Measurements from ENCODE around the gene YY1. TPM values are rescaled to one million over a fixed set of nuclear protein-coding genes. Genes with fewer than 3 reads are reported as not detected.

Gene YY1
- total RNA-seq, 4 donors from 2014 or later, result 39.3 to 48.7 (median 43.7) TPM

DNA sequence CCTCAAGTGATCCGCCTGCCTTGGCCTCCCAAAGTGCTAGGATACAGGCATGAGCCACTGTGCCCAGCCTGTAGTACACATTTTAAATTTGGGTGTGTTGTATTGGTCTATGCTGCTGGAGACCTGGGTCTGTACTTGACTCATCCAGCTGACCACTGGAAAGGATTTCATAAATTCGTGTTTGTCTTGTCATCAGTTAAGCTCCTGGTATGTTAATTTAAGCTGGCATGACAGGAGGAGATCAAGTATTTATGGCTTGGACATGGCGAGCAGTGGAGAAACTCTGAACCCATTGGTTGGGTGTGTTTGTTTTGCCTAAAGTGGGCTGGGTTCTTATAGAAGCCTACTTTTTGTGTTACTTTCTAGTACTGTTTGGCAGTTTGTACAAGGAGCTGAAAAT is 24.2 kb downstream of the YY1 start:
- Histone ChIP-seq H3K4me3 (no peak overlapping the region), H3K4me1 (peaks cover 45 to 55% of the 10 kb centered on the region in 2 donors), H3K27me3 (no peaks in the 10 kb centered on the region), H3K9me3 (no peaks in the 10 kb centered on the region), H3K27ac (peak overlapping the region in 3 of 4 donors; percentile 18 to 20 (median 19)), H3K36me3 (peaks cover 0 to 11% of the 10 kb centered on the region in 2 donors)
- in situ Hi-C loops (cut with MboI; ENCODE audit: low sequenced_read_pairs in 4 of 4), result no loop called here
- TF ChIP-seq, protein P1, sequence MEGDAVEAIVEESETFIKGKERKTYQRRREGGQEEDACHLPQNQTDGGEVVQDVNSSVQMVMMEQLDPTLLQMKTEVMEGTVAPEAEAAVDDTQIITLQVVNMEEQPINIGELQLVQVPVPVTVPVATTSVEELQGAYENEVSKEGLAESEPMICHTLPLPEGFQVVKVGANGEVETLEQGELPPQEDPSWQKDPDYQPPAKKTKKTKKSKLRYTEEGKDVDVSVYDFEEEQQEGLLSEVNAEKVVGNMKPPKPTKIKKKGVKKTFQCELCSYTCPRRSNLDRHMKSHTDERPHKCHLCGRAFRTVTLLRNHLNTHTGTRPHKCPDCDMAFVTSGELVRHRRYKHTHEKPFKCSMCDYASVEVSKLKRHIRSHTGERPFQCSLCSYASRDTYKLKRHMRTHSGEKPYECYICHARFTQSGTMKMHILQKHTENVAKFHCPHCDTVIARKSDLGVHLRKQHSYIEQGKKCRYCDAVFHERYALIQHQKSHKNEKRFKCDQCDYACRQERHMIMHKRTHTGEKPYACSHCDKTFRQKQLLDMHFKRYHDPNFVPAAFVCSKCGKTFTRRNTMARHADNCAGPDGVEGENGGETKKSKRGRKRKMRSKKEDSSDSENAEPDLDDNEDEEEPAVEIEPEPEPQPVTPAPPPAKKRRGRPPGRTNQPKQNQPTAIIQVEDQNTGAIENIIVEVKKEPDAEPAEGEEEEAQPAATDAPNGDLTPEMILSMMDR (IDR thresholded peaks at IDR 0.05 in 4 of 5, conservative IDR thresholded peaks at IDR 0.05 in 1 of 5), result no peak
- no peak for TF ChIP-seq POLR2A (IDR thresholded peaks at IDR 0.05)
- intact Hi-C loops (cut with DNase I; ENCODE audit: low total_unique reads), result no loop called here
- DNase-seq (no peak), ATAC-seq (no peak)

DNA sequence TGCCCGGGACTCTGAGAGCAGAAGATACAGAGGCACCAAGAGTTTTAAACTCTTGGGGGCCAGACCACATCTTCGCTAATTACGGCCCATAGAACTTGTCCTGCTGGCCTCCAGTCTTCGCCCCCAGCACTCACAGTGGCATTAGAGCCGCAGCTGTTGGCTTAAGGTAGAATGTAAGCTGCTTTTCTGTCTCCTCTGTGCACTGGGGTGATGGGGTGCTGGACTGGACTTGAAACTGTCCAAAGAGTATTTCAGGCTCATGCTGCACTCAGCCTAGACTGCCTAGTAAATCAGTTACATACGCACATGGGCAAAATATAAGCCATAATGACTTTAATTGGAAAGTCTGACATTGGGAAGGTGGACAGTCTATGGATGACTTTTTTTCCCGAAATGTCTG is 29.0 kb downstream of the YY1 start:
- TF ChIP-seq, protein P1 (IDR thresholded peaks at IDR 0.05 in 4 of 5, conservative IDR thresholded peaks at IDR 0.05 in 1 of 5), result no peak
- no peak for TF ChIP-seq POLR2A (IDR thresholded peaks at IDR 0.05)
- Histone ChIP-seq H3K36me3 (peaks cover 0 to 10% of the 10 kb centered on the region in 2 donors), H3K27ac (no peak overlapping the region), H3K4me3 (no peak overlapping the region), H3K4me1 (peaks cover 32 to 42% of the 10 kb centered on the region in 2 donors), H3K27me3 (no peaks in the 10 kb centered on the region), H3K9me3 (no peaks in the 10 kb centered on the region)
- in situ Hi-C loops (cut with MboI; ENCODE audit: low sequenced_read_pairs in 4 of 4) (no loop called here), intact Hi-C loops (cut with DNase I; ENCODE audit: low total_unique reads) (no loop called here)
- ATAC-seq, result no peak
- DNase-seq, result no peak

DNA sequence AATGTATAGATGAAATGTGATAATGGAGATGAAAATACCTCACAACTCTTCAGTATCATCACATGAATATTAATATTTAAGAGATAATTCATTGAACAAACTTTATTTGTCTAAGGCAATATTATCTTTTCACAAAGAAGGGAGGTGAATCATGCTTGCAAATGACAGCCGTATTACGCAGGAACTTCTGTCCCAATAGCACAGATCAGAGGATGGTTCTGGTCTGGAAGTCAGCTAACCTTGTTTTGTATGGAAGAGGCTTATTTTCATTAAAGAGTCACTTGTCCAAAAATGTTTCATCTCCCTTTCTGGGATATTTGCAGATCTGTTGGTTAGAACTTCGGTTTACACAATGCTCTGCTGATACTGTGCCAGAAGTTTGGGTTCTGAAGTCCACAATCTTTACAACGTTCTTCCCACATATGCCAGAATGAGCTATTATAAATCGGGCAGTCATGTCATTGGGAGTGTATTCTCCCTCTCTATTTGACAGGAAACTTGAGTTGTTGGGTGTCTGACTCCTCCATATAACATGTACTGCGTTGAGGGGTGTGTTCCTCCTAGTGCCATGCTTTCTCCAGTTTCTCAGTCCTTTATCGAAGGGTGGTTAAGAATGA is 29.8 kb downstream of the YY1 start:
- Histone ChIP-seq H3K9me3 (no peaks in the 10 kb centered on the region), H3K4me1 (peaks cover 28 to 40% of the 10 kb centered on the region in 2 donors), H3K27me3 (no peaks in the 10 kb centered on the region), H3K27ac (no peak overlapping the region), H3K4me3 (no peak overlapping the region), H3K36me3 (peaks cover 0 to 3% of the 10 kb centered on the region in 2 donors)
- ATAC-seq, result no peak
- in situ Hi-C loops (cut with MboI; ENCODE audit: low sequenced_read_pairs in 4 of 4), result no loop called here
- TF ChIP-seq POLR2A (IDR thresholded peaks at IDR 0.05), result no peak
- TF ChIP-seq, protein P1 (IDR thresholded peaks at IDR 0.05 in 4 of 5, conservative IDR thresholded peaks at IDR 0.05 in 1 of 5), result no peak
- no peak for DNase-seq
- intact Hi-C loops (cut with DNase I; ENCODE audit: low total_unique reads), result no loop called here

DNA sequence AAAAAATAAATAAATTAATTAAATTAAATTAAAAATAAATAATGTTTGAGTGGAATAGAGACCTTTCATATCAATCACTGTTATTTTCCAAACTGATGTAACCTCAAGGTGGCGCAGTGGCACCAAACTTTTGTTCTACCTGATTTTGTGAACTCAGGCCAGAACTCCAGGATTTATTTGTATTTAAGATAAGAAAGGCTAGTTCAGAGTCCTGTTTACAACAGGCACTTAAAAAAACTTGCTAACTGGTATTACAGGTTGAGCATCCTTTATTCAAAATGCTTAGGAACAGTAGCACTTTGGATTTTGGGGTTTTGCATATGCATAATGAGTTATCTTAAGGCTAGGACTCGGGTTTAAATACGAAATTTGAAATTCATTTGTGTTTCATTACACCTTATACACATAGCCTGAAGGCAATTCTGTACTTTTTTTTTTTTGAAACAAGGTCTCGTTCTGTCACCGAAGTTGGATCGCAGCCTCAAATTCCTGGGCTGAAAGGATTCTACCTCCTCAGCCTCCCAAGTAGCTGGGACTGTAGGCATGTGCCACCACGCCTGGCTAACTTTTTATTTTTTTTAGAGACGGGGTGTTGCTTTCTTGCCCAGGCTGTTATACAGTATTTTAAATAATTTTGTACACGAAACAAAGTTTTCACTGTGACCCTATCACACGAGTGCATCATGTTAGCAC is 32.4 kb downstream of the YY1 start:
- H3K4me1 ChIP-seq, result peaks cover 27 to 37% of the 10 kb centered on the region in 2 donors
- in situ Hi-C loops (cut with MboI; ENCODE audit: low sequenced_read_pairs in 4 of 4), result no loop called here
- ATAC-seq, result no peak

More for the DNA sequence above, 32.4 kb downstream of the YY1 start:
- Histone ChIP-seq H3K9me3 (no peaks in the 10 kb centered on the region), H3K27ac (no peak overlapping the region), H3K4me3 (no peak overlapping the region), H3K27me3 (no peaks in the 10 kb centered on the region), H3K36me3 (no peaks in the 10 kb centered on the region)
- DNase-seq, result no peak
- TF ChIP-seq, protein P1 (IDR thresholded peaks at IDR 0.05 in 4 of 5, conservative IDR thresholded peaks at IDR 0.05 in 1 of 5), result peak in 1 of 5 experiments; percentile 36
- TF ChIP-seq POLR2A (IDR thresholded peaks at IDR 0.05), result no peak
- intact Hi-C loops (cut with DNase I; ENCODE audit: low total_unique reads), result no loop called here
